ENCODE results near the gene CFAP161. TPM values are rescaled to one million over a fixed set of nuclear protein-coding genes. Genes with fewer than 3 reads are reported as not detected.

The CFAP161 gene
- total and polyA plus RNA-seq, 9 of the 15 experiments (the other 6 are each of a cell fraction or from before 2014, with no cell fraction given) = 25.8 to 83.3 (median 75.6) TPM

DNA sequence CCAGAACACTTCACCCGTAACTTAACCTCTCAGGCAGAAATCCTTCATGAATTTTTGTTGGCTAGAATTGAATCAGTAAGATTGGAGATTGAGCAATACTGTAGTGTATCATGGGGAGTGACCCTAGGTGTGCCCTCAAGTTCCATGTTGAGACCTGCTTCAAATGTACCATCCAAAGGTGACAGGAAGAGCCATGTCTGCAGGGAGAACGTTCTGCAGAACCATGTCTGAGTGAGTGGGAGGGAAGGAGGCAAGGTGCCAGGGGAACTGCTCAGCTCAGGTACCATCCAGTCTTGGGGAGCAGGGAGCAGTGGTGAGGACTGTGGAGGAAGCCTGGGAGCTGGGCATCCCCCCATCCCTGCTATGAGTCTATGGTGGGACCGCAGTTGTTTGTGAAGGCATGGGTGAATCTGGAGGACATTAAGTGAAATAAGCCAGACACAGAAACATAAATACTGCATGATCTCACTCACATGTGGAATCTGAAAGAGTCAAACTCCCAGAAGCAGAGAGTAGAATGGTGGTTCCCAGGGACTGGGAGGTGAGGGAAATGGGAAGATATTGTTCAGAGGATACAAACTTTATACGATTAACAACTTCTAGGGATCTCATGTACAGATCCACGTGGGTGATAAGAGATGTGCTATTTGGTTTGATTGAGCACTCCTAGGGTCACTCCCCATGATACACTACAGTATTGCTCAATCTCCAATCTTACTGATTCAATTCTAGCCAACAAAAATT, 23.3 kb downstream of the CFAP161 start:
- TF ChIP-seq CEBPB (tag; IDR thresholded peaks at IDR 0.05) (peak; percentile 15; the same call in 1 of the 2 replicates), TAL1 (IDR thresholded peaks at IDR 0.05) (no peak)
- TF ChIP-seq, protein P1, sequence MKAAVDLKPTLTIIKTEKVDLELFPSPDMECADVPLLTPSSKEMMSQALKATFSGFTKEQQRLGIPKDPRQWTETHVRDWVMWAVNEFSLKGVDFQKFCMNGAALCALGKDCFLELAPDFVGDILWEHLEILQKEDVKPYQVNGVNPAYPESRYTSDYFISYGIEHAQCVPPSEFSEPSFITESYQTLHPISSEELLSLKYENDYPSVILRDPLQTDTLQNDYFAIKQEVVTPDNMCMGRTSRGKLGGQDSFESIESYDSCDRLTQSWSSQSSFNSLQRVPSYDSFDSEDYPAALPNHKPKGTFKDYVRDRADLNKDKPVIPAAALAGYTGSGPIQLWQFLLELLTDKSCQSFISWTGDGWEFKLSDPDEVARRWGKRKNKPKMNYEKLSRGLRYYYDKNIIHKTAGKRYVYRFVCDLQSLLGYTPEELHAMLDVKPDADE (conservative IDR thresholded peaks at IDR 0.05; ENCODE audit: control insufficient read depth, low read depth, low read length) = no peak
- 0 out of 3 replicates have a peak, but pooled peaks cover 4% of the 10 kb centered on the region for H3K36me3 ChIP-seq (ENCODE audit: control insufficient read depth, insufficient read depth, low read length)
- ATAC-seq (no peak), DNase-seq (ENCODE audit: extremely low read depth in 1 of 4, low spot score in 3 of 4) (no peak), FAIRE-seq (no peak)
- H3K4me1 ChIP-seq (replicated peaks in 1 of 2; ENCODE audit: control insufficient read depth in 2 of 2, insufficient read depth in 2 of 2, low read length in 2 of 2) = no peaks in the 10 kb centered on the region; a peak in 1 of 5 replicates
- H3K9me1 ChIP-seq (ENCODE audit: control insufficient read depth, insufficient read depth, low read length) = no peaks in the 10 kb centered on the region
- H3K4me2 ChIP-seq (ENCODE audit: insufficient read depth, low read length) = no peak overlapping the region
- H3K79me2 ChIP-seq (ENCODE audit: control insufficient read depth, insufficient read depth, low read length) = no peaks in the 10 kb centered on the region
- H3K4me3 ChIP-seq = no peak overlapping the region
- WGBS (ENCODE audit: insufficient coverage, low coverage, missing lambda C conversion rate) = 48% methylated on average over 5 of the region's 5 CpGs
- in situ Hi-C loops (cut with MboI) (no loop called here), intact Hi-C loops (cut with micrococcal nuclease) (no loop called here)
- H4K20me1 ChIP-seq (replicated peaks; ENCODE audit: control insufficient read depth, insufficient read depth, low read length) = no peaks in the 10 kb centered on the region
- ChIA-PET CTCF (ENCODE audit: low intra/inter-chr PET ratio) (interaction anchor here (2.7 to 2.8 kb wide), 2 partner anchors 100 to 109 kb away, joined by 25 to 38 read pairs; no protein-coding TSS in a partner anchor), POLR2A (interaction anchor here (0.5 to 0.8 kb wide), 2 partner anchors 55 to 58 kb away, joined by 3 read pairs; no protein-coding TSS in a partner anchor)
- no peak overlapping the region for H3K9ac ChIP-seq (ENCODE audit: insufficient read depth in 1 of 2, low read depth in 2 of 2, low read length in 2 of 2)
- H2AFZ ChIP-seq (ENCODE audit: low read depth, low read length) = no peak overlapping the region
- H3K27me3 ChIP-seq (ENCODE audit: control insufficient read depth in 2 of 2, insufficient read depth in 2 of 2, low read length in 2 of 2) = no peaks in the 10 kb centered on the region
- H3K27ac ChIP-seq (ENCODE audit: extremely low read depth, low read depth, low read length) = no peak overlapping the region
- H3K9me3 ChIP-seq (replicated peaks; ENCODE audit: control insufficient read depth, insufficient read depth, low read depth, low read length) = no peaks in the 10 kb centered on the region
- no TSS peak for BruUV-seq (replicated peaks)

DNA sequence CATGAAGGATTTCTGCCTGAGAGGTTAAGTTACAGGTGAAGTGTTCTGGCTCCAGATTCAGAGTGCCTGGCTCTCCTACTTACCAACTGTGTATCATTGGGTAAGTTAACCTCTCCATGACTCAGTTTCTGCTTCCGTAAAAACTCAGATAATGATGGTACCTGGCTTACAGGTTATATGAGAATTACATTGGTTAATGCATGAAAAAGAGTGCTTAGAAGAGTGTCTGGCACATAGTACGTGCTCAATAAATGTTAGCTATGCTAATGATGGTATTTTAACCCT, 23.8 kb downstream of the CFAP161 start:
- Histone ChIP-seq H3K9ac (ENCODE audit: insufficient read depth in 1 of 2, low read depth in 2 of 2, low read length in 2 of 2) (no peak overlapping the region), H3K4me2 (ENCODE audit: insufficient read depth, low read length) (no peak overlapping the region), H3K9me1 (ENCODE audit: control insufficient read depth, insufficient read depth, low read length) (no peaks in the 10 kb centered on the region), H3K27me3 (ENCODE audit: control insufficient read depth in 2 of 2, insufficient read depth in 2 of 2, low read length in 2 of 2) (no peaks in the 10 kb centered on the region), H3K79me2 (ENCODE audit: control insufficient read depth, insufficient read depth, low read length) (no peaks in the 10 kb centered on the region), H2AFZ (ENCODE audit: low read depth, low read length) (no peak overlapping the region), H3K4me3 (no peak overlapping the region), H3K36me3 (ENCODE audit: control insufficient read depth, insufficient read depth, low read length) (0 out of 3 replicates have a peak, but pooled peaks cover 3% of the 10 kb centered on the region), H3K4me1 (replicated peaks in 1 of 2; ENCODE audit: control insufficient read depth in 2 of 2, insufficient read depth in 2 of 2, low read length in 2 of 2) (no peaks in the 10 kb centered on the region; a peak in 1 of 5 replicates), H3K27ac (ENCODE audit: extremely low read depth, low read depth, low read length) (no peak overlapping the region), H3K9me3 (replicated peaks; ENCODE audit: control insufficient read depth, insufficient read depth, low read depth, low read length) (no peaks in the 10 kb centered on the region), H4K20me1 (replicated peaks; ENCODE audit: control insufficient read depth, insufficient read depth, low read length) (no peaks in the 10 kb centered on the region)
- WGBS (ENCODE audit: insufficient coverage, low coverage, missing lambda C conversion rate) = 82% methylated on average over 2 of the region's 2 CpGs
- intact Hi-C loops (cut with micrococcal nuclease) (no loop called here), in situ Hi-C loops (cut with MboI) (no loop called here)
- ATAC-seq (no peak), FAIRE-seq (no peak), DNase-seq (ENCODE audit: extremely low read depth in 1 of 4, low spot score in 3 of 4) (no peak)
- POLR2A ChIA-PET = interaction anchor here (0.8 kb wide), 1 partner anchor 57 kb away, joined by 3 read pairs; no protein-coding TSS in a partner anchor
- CTCF ChIA-PET (ENCODE audit: low intra/inter-chr PET ratio) = no interaction called here
- no peak for TF ChIP-seq ASH1L (IDR thresholded peaks at IDR 0.05; ENCODE audit: borderline replicate concordance, low read depth, partially characterized antibody)
- TF ChIP-seq MCM7 (IDR thresholded peaks at IDR 0.05) = no peak
- TF ChIP-seq NFATC3 (IDR thresholded peaks at IDR 0.05) = no peak
- no peak for TF ChIP-seq FOXK1 (CRISPR knock-in tag; IDR thresholded peaks at IDR 0.05; ENCODE audit: borderline replicate concordance)
- peak; percentile 15; the same call in 1 of the 2 replicates for TF ChIP-seq BCOR (IDR thresholded peaks at IDR 0.05)
- no peak for TF ChIP-seq SREBF2 (CRISPR knock-in tag; IDR thresholded peaks at IDR 0.05)
- TF ChIP-seq ATF1 (CRISPR knock-in tag; IDR thresholded peaks at IDR 0.05) = no peak
- no peak for TF ChIP-seq ATF1 (tag; IDR thresholded peaks at IDR 0.05)
- TF ChIP-seq U2AF2 (optimal IDR thresholded peaks at IDR 0.05; ENCODE audit: low read depth, low read length) = no peak
- no TSS peak for BruUV-seq (replicated peaks)
